Cardiac atrium fibroblast (primary cell): ENCODE data around the gene SLC22A31. TPM values are rescaled to one million over a fixed set of nuclear protein-coding genes. Genes with fewer than 3 reads are reported as not detected.

Source experiments
- total RNA-seq: library from RNA; depleted of rRNA; stranded (reverse); fragments of >200 nt; gene quantifications from 2 replicates; pipeline ENCODE4 v1.2.3, GENCODE V29; 2015

SLC22A31 gene
- 13.5 and 22.8 TPM in 2 replicates for total RNA-seq

GRCh38 chr16:89200124-89200849 is at the start of gene SLC22A31:
Gene SLC22A31 (minus strand): TSS chr16:89200537. CDS start chr16:89200501, 36 bp downstream.

GRCh38 chr16:89217388-89218191 is 17.3 kb upstream of the SLC22A31 start, which contains the start of gene ZNF778:
Gene ZNF778 (plus strand): TSS chr16:89217703. CDS start chr16:89221128, 3,425 bp downstream.

DNA sequence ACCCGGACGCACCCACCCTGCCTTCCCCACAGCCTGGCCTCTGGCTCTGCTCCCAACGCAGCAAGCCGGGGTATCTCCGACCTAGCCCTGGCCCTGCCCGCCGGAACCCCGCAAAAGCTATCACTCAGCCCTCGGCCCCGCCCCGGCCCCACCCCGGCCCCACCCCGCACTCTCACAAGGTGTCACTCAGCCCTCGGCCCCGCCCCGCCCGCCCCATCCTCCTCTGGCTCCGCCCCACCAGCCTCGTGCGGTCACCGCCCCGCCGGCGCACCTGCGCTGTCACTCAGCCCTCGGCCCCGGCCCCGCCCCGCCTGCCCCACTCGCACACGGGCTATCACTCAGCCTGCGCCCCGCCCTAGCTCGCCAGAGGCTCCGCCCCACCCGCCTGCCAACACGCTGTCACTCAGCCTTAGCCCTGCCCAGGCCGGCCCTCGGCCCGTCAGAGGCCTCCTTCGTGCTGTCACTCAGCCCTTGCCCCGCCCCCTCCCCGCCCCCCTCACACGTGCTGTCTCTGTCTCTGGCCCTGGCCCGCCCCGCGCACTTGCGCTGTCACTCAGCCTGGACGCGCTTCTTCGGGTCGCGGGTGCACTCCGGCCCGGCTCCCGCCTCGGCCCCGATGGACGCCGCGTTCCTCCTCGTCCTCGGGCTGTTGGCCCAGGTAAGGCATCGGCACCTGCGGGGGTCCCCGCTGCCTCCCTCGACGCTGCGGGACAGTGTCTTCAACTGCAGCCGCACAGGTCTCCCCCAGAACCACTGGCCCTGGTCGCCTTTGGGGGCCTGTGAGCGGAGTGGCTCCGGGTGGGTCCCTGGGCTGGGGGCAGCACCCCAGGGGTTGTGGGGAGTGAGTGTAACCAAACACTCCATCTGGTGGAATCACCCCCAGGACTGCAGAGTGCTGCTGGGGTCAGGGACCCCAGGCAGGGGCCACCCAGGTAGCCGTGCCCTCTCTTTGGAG is 28.8 kb downstream of the SLC22A31 start, which contains the start of gene CDH15:
CDH15 (plus strand) TSS at position 533 of the 955 bp plus-strand sequence; CDS start at position 617, 84 bp downstream.

Other genes starting within 250 kb of the SLC22A31 start
- not detected in 2 replicates for gene CBFA2T3, start 223.3 kb downstream of the SLC22A31 start, total RNA-seq
- gene ACSF3, start 106.7 kb downstream of the SLC22A31 start, total RNA-seq, result 24.6 and 30.3 TPM in 2 replicates
- 0.16 and 0.36 TPM in 2 replicates for gene CDH15, start 28.8 kb downstream of the SLC22A31 start, total RNA-seq
- 7.4 and 14.3 TPM in 2 replicates for gene ZNF778, start 17.2 kb upstream of the SLC22A31 start, total RNA-seq